ENCODE measurements around the gene PCNT.
"Not testable (repeated sequence)": the region's sequence is repeated elsewhere in the genome, so short reads cannot be mapped to it uniquely, and the experiment has no call there.

PCNT gene

GRCh38 chr21:46363698-46364097, 39.7 kb downstream of the PCNT start:
- DNase-seq = no peak

GRCh38 chr21:46366091-46366490, 42.1 kb downstream of the PCNT start:
- no peak for DNase-seq

- DNase-seq = no peak
Measured at GRCh38 chr21:46366561-46366960, 42.6 kb downstream of the PCNT start.

GRCh38 chr21:46366966-46367365, 43.0 kb downstream of the PCNT start:
- no peak for DNase-seq

GRCh38 chr21:46368533-46369285, 44.8 kb downstream of the PCNT start:
- no peak for DNase-seq

- DNase-seq = no peak
Measured at GRCh38 chr21:46369520-46370235, 45.7 kb downstream of the PCNT start.

- DNase-seq = no peak
Measured at GRCh38 chr21:46371204-46372013, 47.5 kb downstream of the PCNT start.

- DNase-seq = no peak
Measured at GRCh38 chr21:46372014-46372485, 48.1 kb downstream of the PCNT start.

GRCh38 chr21:46372947-46373346, 49.0 kb downstream of the PCNT start:
- not testable (repeated sequence) for DNase-seq

- no peak for DNase-seq
Measured at GRCh38 chr21:46374761-46375389, 50.9 kb downstream of the PCNT start.

GRCh38 chr21:46375560-46376230, 51.7 kb downstream of the PCNT start:
- DNase-seq = no peak

- DNase-seq = no peak
Measured at GRCh38 chr21:46376231-46376628, 52.3 kb downstream of the PCNT start.

GRCh38 chr21:46376856-46377453, 53.0 kb downstream of the PCNT start:
- no peak for DNase-seq

GRCh38 chr21:46377789-46378188, 53.8 kb downstream of the PCNT start:
- DNase-seq = no peak

GRCh38 chr21:46379105-46379504, 55.1 kb downstream of the PCNT start:
- no peak for DNase-seq

GRCh38 chr21:46379691-46380090, 55.7 kb downstream of the PCNT start:
- no peak for DNase-seq

- no peak for DNase-seq
Measured at GRCh38 chr21:46381541-46381940, 57.6 kb downstream of the PCNT start.

GRCh38 chr21:46384556-46384955, 60.6 kb downstream of the PCNT start:
- no peak for DNase-seq

GRCh38 chr21:46385846-46386733, 62.1 kb downstream of the PCNT start:
- no peak for DNase-seq

- no peak for DNase-seq
Measured at GRCh38 chr21:46386734-46387088, 62.8 kb downstream of the PCNT start.
